OCI-LY1 (cell line): ENCODE results near the gene DBH.

Source experiments
- H2AFZ ChIP-seq: fragments of 200-600 bp; sonication (generic), shearing (Covaris generic); 2 replicates; pipeline ENCODE4 v1.6.0; 2014; ENCODE audit warnings: antibody characterized with exemption, mild to moderate bottlenecking, low read length
- H3F3A ChIP-seq: fragments of 200-600 bp; sonication (generic), shearing (Covaris generic); 2 replicates; pipeline ENCODE4 v1.6.0; 2014; ENCODE audit warnings: mild to moderate bottlenecking, antibody characterized with exemption, low read length, moderate library complexity; ENCODE audit not compliant: insufficient read depth
- H3K27ac ChIP-seq: fragments of 200-600 bp; sonication (generic); 2 replicates; pipeline ENCODE4 v1.5.1; 2014; ENCODE audit warnings: low read length, mixed run types, mild to moderate bottlenecking, low read depth; ENCODE audit not compliant: poor library complexity, severe bottlenecking
- H3K27me3 ChIP-seq: fragments of 200-600 bp; sonication (generic); 2 replicates; pipeline ENCODE4 v1.6.0; 2014; ENCODE audit warnings: antibody characterized with exemption, mild to moderate bottlenecking, low read length, moderate library complexity; ENCODE audit not compliant: insufficient read depth
- H3K36me3 ChIP-seq: fragments of 200-600 bp; sonication (generic); 2 replicates; pipeline ENCODE4 v1.6.1; 2014; ENCODE audit warnings: mild to moderate bottlenecking, antibody characterized with exemption, low read length, moderate library complexity, mixed read lengths; ENCODE audit not compliant: insufficient read depth
- H3K4me1 ChIP-seq: fragments of 200-600 bp; sonication (generic); 2 replicates; pipeline ENCODE4 v1.5.1; 2014; ENCODE audit warnings: mild to moderate bottlenecking, low read length, moderate library complexity; ENCODE audit not compliant: insufficient read depth, severe bottlenecking
- H3K4me2 ChIP-seq: fragments of 200-600 bp; sonication (generic), shearing (Covaris generic); 2 replicates; pipeline ENCODE4 v1.6.1; 2014; ENCODE audit warnings: low read length
- H3K4me3 ChIP-seq: fragments of 200-600 bp; sonication (generic); 2 replicates; pipeline ENCODE4 v1.5.1; 2014; ENCODE audit warnings: low read length, low read depth, mild to moderate bottlenecking, mixed read lengths; ENCODE audit not compliant: poor library complexity, severe bottlenecking
- H3K79me2 ChIP-seq: fragments of 200-600 bp; shearing (Covaris generic); 2 replicates; pipeline ENCODE4 v1.6.1; 2016; ENCODE audit warnings: mixed run types, low read length, mixed read lengths; ENCODE audit not compliant: insufficient read depth
- H3K9ac ChIP-seq: fragments of 200-600 bp; sonication (generic), shearing (Covaris generic); 2 replicates; pipeline ENCODE4 v1.6.1; 2014; ENCODE audit warnings: mild to moderate bottlenecking, low read length, mixed read lengths
- H3K9me2 ChIP-seq: fragments of 200-600 bp; sonication (generic), shearing (Covaris generic); 2 replicates; pipeline ENCODE4 v1.6.1; 2014; ENCODE audit warnings: low read depth, mild to moderate bottlenecking, low read length, mixed read lengths
- H3K9me3 ChIP-seq: fragments of 200-600 bp; shearing (Covaris generic); 2 replicates; pipeline ENCODE4 v1.6.1; 2014; ENCODE audit warnings: low read length, mixed read lengths
- H4K20me1 ChIP-seq: fragments of 200-600 bp; sonication (generic), shearing (Covaris generic); 2 replicates; pipeline ENCODE4 v1.6.0; 2016; ENCODE audit warnings: mild to moderate bottlenecking, low read length; ENCODE audit not compliant: insufficient read depth
- EZH2 ChIP-seq: fragments of 200-600 bp; sonication (generic), shearing (Covaris generic); IDR thresholded peaks from 2 replicates; pipeline ENCODE4 v1.8.0; 2017; ENCODE audit warnings: borderline replicate concordance, mixed run types, mild to moderate bottlenecking, antibody characterized with exemption, low read length, moderate library complexity, mixed read lengths
- TF ChIP-seq, protein P1 (sequence below): fragments of 200-600 bp; sonication (generic), shearing (Covaris generic); IDR thresholded peaks from 2 replicates; pipeline ENCODE4 v1.5.1; 2017; ENCODE audit warnings: mild to moderate bottlenecking, antibody characterized with exemption, low read length, moderate library complexity, mixed read lengths

Gene DBH

GRCh38 chr9:133598978-133599377 is 37.2 kb upstream of the DBH start:
- no peaks in the 10 kb centered on the region for H4K20me1 ChIP-seq
- no peaks in the 10 kb centered on the region; the same call in 1 of the 2 replicates for H3K27me3 ChIP-seq
- no peaks in the 10 kb centered on the region for H3K4me1 ChIP-seq
- H3K79me2 ChIP-seq = no peaks in the 10 kb centered on the region
- H3K4me2 ChIP-seq = no peak overlapping the region
- peaks cover 11% of the 10 kb centered on the region for H3K9me3 ChIP-seq
- H3K27ac ChIP-seq = no peak overlapping the region
- no peaks in the 10 kb centered on the region for H3K9me2 ChIP-seq
- no peak overlapping the region for H3K4me3 ChIP-seq
- TF ChIP-seq, protein P1, sequence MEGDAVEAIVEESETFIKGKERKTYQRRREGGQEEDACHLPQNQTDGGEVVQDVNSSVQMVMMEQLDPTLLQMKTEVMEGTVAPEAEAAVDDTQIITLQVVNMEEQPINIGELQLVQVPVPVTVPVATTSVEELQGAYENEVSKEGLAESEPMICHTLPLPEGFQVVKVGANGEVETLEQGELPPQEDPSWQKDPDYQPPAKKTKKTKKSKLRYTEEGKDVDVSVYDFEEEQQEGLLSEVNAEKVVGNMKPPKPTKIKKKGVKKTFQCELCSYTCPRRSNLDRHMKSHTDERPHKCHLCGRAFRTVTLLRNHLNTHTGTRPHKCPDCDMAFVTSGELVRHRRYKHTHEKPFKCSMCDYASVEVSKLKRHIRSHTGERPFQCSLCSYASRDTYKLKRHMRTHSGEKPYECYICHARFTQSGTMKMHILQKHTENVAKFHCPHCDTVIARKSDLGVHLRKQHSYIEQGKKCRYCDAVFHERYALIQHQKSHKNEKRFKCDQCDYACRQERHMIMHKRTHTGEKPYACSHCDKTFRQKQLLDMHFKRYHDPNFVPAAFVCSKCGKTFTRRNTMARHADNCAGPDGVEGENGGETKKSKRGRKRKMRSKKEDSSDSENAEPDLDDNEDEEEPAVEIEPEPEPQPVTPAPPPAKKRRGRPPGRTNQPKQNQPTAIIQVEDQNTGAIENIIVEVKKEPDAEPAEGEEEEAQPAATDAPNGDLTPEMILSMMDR = no peak
- TF ChIP-seq EZH2 = no peak
- no peaks in the 10 kb centered on the region for H3K36me3 ChIP-seq
- H2AFZ ChIP-seq = no peak overlapping the region
- no peaks in the 10 kb centered on the region for H3F3A ChIP-seq
- H3K9ac ChIP-seq = no peak overlapping the region

- peaks cover 11% of the 10 kb centered on the region for H3K9me3 ChIP-seq
- H3K9ac ChIP-seq = no peak overlapping the region
- no peak overlapping the region for H3K27ac ChIP-seq
- H3K4me2 ChIP-seq = no peak overlapping the region
- H3F3A ChIP-seq = no peaks in the 10 kb centered on the region
- TF ChIP-seq EZH2 = no peak
- TF ChIP-seq, protein P1 = no peak
- H2AFZ ChIP-seq = no peak overlapping the region
- no peaks in the 10 kb centered on the region for H3K79me2 ChIP-seq
- no peak overlapping the region for H3K4me3 ChIP-seq
- no peaks in the 10 kb centered on the region for H3K9me2 ChIP-seq
- H4K20me1 ChIP-seq = no peaks in the 10 kb centered on the region
- no peaks in the 10 kb centered on the region for H3K36me3 ChIP-seq
- H3K27me3 ChIP-seq = no peaks in the 10 kb centered on the region; the same call in 1 of the 2 replicates
- no peaks in the 10 kb centered on the region for H3K4me1 ChIP-seq
Measured at GRCh38 chr9:133599470-133600173, 36.5 kb upstream of the DBH start.

DNA sequence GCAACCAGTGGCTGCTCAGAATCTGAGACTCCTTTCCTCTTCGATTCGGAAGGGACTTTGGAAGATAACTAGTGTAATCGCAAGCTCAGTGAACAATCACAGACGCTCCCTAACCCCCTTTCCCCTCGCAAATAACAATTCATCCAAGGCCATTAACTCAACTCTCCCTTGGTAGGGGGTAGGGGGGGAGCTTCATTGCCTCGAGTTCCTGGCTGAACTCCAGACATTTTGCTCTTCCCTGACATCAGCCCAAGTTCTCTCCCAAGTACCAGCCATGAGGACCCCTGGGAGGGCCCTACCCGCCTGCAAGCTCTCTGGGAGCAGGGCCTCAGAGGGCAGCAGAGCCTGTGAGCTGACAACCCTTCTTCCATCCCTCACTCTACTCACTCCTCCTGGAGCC is 35.4 kb upstream of the DBH start:
- Histone ChIP-seq H3K4me1 (no peaks in the 10 kb centered on the region), H3K9me2 (no peaks in the 10 kb centered on the region), H3K4me2 (no peak overlapping the region), H3K36me3 (no peaks in the 10 kb centered on the region), H3K4me3 (no peak overlapping the region), H3K79me2 (no peaks in the 10 kb centered on the region), H3K27ac (no peak overlapping the region), H3K27me3 (no peaks in the 10 kb centered on the region; the same call in 1 of the 2 replicates), H2AFZ (no peak overlapping the region), H4K20me1 (no peaks in the 10 kb centered on the region), H3F3A (no peaks in the 10 kb centered on the region), H3K9me3 (peaks cover 11% of the 10 kb centered on the region), H3K9ac (no peak overlapping the region)
- TF ChIP-seq, protein P1 = no peak
- no peak for TF ChIP-seq EZH2
